Astrocyte (in vitro differentiated cells and primary cell): ENCODE measurements around the gene STK32A. TPM values are rescaled to one million over a fixed set of nuclear protein-coding genes. Genes with fewer than 3 reads are reported as not detected.

ENCODE experiments used
- DNase-seq: peaks from one replicate; pipeline ENCODE4 v3.0.0-alpha.2; 2010; ENCODE audit warnings: low read depth
- FAIRE-seq: peaks from 2 replicates; lab custom pipeline; 2011; peaks lifted over from hg19 to GRCh38; lab: Jason Lieb, UNC
- H2AFZ ChIP-seq: 2 replicates; pipeline ENCODE4 v1.6.0; 2012; ENCODE audit warnings: low read depth, low read length, inconsistent platforms
- H3K27ac ChIP-seq: 2 replicates; pipeline ENCODE4 v1.5.1; 2011; ENCODE audit warnings: low read depth, low read length, inconsistent platforms
- H3K27me3 ChIP-seq: 2 replicates; pipeline ENCODE4 v1.6.0; 2011; ENCODE audit warnings: low read length, inconsistent platforms; ENCODE audit not compliant: insufficient read depth
- H3K36me3 ChIP-seq: 2 replicates; pipeline ENCODE4 v1.5.1; 2011; ENCODE audit warnings: low read length, inconsistent platforms; ENCODE audit not compliant: insufficient read depth
- H3K4me1 ChIP-seq: 2 replicates; pipeline ENCODE4 v1.5.1; 2011; ENCODE audit warnings: low read length, inconsistent platforms; ENCODE audit not compliant: insufficient read depth
- H3K4me2 ChIP-seq: 2 replicates; pipeline ENCODE4 v1.6.0; 2012; ENCODE audit warnings: low read length, inconsistent platforms
- H3K4me3 ChIP-seq: 2 replicates; pipeline ENCODE4 v1.5.1; 2011; ENCODE audit warnings: low read depth, mild to moderate bottlenecking, low read length, inconsistent platforms; ENCODE audit not compliant: insufficient read depth
- H3K79me2 ChIP-seq: 2 replicates; pipeline ENCODE4 v1.6.0; 2012; ENCODE audit warnings: mild to moderate bottlenecking, low read length, inconsistent platforms; ENCODE audit not compliant: insufficient read depth
- H3K9ac ChIP-seq: 2 replicates; pipeline ENCODE4 v1.6.0; 2012; ENCODE audit warnings: mild to moderate bottlenecking, low read length, inconsistent platforms
- H3K9me3 ChIP-seq: 2 replicates; pipeline ENCODE4 v1.5.1; 2012; ENCODE audit warnings: low read depth, mild to moderate bottlenecking, low read length, inconsistent platforms; ENCODE audit not compliant: insufficient read depth
- H4K20me1 ChIP-seq: 2 replicates; pipeline ENCODE4 v1.6.0; 2012; ENCODE audit warnings: low read length, inconsistent platforms; ENCODE audit not compliant: insufficient read depth
- H3K27ac Mint-ChIP-seq: one replicate; pipeline ENCODE4 v1.8.0; 2021; ENCODE audit warnings: mild to moderate bottlenecking, mixed read lengths; ENCODE audit not compliant: unreplicated experiment
- H3K27me3 Mint-ChIP-seq: one replicate; pipeline ENCODE4 v1.8.0; 2021; ENCODE audit warnings: low read depth, mixed read lengths; ENCODE audit not compliant: unreplicated experiment
- H3K36me3 Mint-ChIP-seq: one replicate; pipeline ENCODE4 v1.8.0; 2021; ENCODE audit warnings: low read depth, mixed read lengths; ENCODE audit not compliant: unreplicated experiment
- H3K4me1 Mint-ChIP-seq: one replicate; pipeline ENCODE4 v1.8.0; 2021; ENCODE audit warnings: low read depth, mixed read lengths; ENCODE audit not compliant: unreplicated experiment
- H3K4me3 Mint-ChIP-seq: one replicate; pipeline ENCODE4 v1.8.0; 2021; ENCODE audit warnings: mild to moderate bottlenecking, moderate library complexity, mixed read lengths; ENCODE audit not compliant: unreplicated experiment
- H3K9me3 Mint-ChIP-seq: one replicate; pipeline ENCODE4 v1.8.0; 2021; ENCODE audit warnings: mild to moderate bottlenecking, mixed read lengths; ENCODE audit not compliant: unreplicated experiment
- EZH2 ChIP-seq: IDR thresholded peaks from 2 replicates; pipeline ENCODE4 v1.6.1; 2012; ENCODE audit warnings: mild to moderate bottlenecking, low read length, inconsistent platforms; ENCODE audit not compliant: insufficient read depth
- total RNA-seq: library from RNA; stranded (reverse); gene quantifications from 2 replicates; pipeline ENCODE4 v1.2.1, GENCODE V29; 2021
- TF ChIP-seq, protein P1 (sequence below): IDR thresholded peaks from 2 replicates; pipeline ENCODE4 v1.5.1; 2011; ENCODE audit warnings: low read depth, mild to moderate bottlenecking, inconsistent platforms, low read length, moderate library complexity; ENCODE audit not compliant: insufficient read depth

Gene STK32A
- total RNA-seq, 1 donor from 2014 or later: 0.25 TPM

DNA sequence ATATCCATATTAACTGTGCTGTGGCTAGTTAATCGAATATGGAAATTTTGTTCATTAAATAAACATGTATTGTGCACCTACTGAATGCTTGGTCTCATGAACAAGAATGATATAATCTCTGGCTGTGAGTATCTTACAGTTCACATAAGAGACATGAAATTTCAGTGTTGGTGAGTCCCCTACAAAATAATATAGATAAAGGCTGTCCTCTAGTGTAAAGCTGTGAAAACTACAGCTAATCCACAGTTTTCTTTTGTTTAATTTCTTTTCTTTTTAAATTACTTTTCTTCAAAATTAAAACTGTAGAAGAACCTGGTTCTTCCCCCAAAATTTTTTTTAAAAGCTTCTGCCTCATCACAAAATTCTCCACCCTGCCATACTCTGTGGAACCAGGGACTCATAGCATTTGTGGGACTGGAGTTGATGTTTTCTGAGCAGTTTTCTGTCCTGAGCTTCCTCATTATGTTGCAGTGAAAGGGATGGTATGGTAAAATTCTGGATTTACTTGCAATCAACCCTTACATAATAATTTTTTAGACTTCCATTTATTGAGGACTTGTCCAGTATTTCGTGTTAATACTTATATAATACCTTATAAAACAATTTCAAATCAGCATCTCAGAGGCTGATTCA, 135.0 kb downstream of the STK32A start:
- H3K4me2 ChIP-seq: peak overlapping the region; percentile 30
- H3K27me3 ChIP-seq: no peaks in the 10 kb centered on the region
- H3K79me2 ChIP-seq: no peaks in the 10 kb centered on the region
- no peak for FAIRE-seq
- no peak overlapping the region for H3K27ac Mint-ChIP-seq
- H3K27me3 Mint-ChIP-seq: peaks cover 3% of the 10 kb centered on the region
- no peaks in the 10 kb centered on the region for H3K4me1 Mint-ChIP-seq
- H4K20me1 ChIP-seq: no peaks in the 10 kb centered on the region
- H3K36me3 ChIP-seq: no peaks in the 10 kb centered on the region
- no peaks in the 10 kb centered on the region for H3K9me3 ChIP-seq
- no peak overlapping the region for H3K27ac ChIP-seq
- no peak overlapping the region for H3K9ac ChIP-seq
- TF ChIP-seq, protein P1, sequence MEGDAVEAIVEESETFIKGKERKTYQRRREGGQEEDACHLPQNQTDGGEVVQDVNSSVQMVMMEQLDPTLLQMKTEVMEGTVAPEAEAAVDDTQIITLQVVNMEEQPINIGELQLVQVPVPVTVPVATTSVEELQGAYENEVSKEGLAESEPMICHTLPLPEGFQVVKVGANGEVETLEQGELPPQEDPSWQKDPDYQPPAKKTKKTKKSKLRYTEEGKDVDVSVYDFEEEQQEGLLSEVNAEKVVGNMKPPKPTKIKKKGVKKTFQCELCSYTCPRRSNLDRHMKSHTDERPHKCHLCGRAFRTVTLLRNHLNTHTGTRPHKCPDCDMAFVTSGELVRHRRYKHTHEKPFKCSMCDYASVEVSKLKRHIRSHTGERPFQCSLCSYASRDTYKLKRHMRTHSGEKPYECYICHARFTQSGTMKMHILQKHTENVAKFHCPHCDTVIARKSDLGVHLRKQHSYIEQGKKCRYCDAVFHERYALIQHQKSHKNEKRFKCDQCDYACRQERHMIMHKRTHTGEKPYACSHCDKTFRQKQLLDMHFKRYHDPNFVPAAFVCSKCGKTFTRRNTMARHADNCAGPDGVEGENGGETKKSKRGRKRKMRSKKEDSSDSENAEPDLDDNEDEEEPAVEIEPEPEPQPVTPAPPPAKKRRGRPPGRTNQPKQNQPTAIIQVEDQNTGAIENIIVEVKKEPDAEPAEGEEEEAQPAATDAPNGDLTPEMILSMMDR: peak; percentile 65
- no peak for TF ChIP-seq EZH2
- no peak overlapping the region for H3K4me3 Mint-ChIP-seq
- H3K9me3 Mint-ChIP-seq: peaks cover 5% of the 10 kb centered on the region
- H3K4me3 ChIP-seq: no peak overlapping the region
- H3K36me3 Mint-ChIP-seq: no peaks in the 10 kb centered on the region
- H2AFZ ChIP-seq: no peak overlapping the region
- peaks cover 9% of the 10 kb centered on the region for H3K4me1 ChIP-seq
- peak; percentile 38 for DNase-seq

DNA sequence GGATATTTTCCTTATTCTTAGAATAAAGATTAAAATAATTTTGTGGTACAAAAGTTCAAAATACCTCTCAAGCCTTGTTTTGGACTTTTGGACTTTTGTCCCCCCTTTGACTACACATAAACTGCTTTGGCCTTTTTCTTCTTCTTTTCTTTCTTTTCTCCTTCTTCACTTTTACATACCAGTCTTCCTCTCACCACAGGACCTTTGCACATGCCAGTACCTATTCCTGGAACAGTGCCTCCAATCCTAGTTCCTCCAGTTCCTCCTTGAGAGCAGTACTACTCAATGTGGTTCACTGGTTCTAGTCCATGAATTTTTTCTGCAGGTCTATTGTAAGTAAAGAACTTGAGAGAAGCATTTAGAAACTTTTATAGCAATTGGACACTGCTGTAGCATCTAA, 136.5 kb downstream of the STK32A start:
- Histone ChIP-seq H3K9ac (no peak overlapping the region), H4K20me1 (no peaks in the 10 kb centered on the region), H3K4me3 (no peak overlapping the region), H3K36me3 (no peaks in the 10 kb centered on the region), H3K27ac (no peak overlapping the region), H3K4me1 (peaks cover 9% of the 10 kb centered on the region), H3K79me2 (no peaks in the 10 kb centered on the region), H3K4me2 (no peak overlapping the region), H3K9me3 (no peaks in the 10 kb centered on the region), H3K27me3 (no peaks in the 10 kb centered on the region), H2AFZ (no peak overlapping the region)
- no peaks in the 10 kb centered on the region for H3K27me3 Mint-ChIP-seq
- no peaks in the 10 kb centered on the region for H3K36me3 Mint-ChIP-seq
- no peak for TF ChIP-seq EZH2
- DNase-seq (no peak), FAIRE-seq (no peak)
- H3K27ac Mint-ChIP-seq: no peak overlapping the region
- H3K9me3 Mint-ChIP-seq: no peaks in the 10 kb centered on the region
- H3K4me3 Mint-ChIP-seq: no peak overlapping the region
- no peaks in the 10 kb centered on the region for H3K4me1 Mint-ChIP-seq

DNA sequence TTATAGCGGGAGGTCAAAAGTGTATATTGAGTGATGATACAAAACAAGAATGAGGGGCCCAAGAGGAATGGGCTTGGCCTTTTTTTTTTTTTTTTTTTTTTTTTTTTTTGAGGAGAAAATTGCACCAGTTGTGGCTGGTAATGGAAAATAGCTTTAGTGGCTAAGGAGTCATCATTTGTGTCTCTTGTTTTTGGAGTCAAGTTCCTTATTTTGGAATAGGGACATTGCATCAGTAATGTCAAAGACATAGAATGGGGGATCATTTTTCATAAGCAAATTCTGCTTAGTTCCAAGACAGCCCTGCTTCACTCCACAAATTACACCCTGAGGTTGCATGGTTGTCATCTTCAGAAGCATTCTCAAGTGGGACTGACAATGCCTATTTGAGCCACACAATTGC, 137.4 kb downstream of the STK32A start:
- no peaks in the 10 kb centered on the region for H4K20me1 ChIP-seq
- H3K27ac Mint-ChIP-seq: no peak overlapping the region
- H3K4me1 Mint-ChIP-seq: no peaks in the 10 kb centered on the region
- H3K27ac ChIP-seq: no peak overlapping the region
- H3K4me3 Mint-ChIP-seq: no peak overlapping the region
- H3K4me1 ChIP-seq: peaks cover 9% of the 10 kb centered on the region
- H3K9ac ChIP-seq: no peak overlapping the region
- no peak overlapping the region for H3K4me2 ChIP-seq
- H3K36me3 ChIP-seq: no peaks in the 10 kb centered on the region
- no peaks in the 10 kb centered on the region for H3K27me3 Mint-ChIP-seq
- no peak overlapping the region for H2AFZ ChIP-seq
- FAIRE-seq (no peak), DNase-seq (no peak)
- no peaks in the 10 kb centered on the region for H3K27me3 ChIP-seq
- no peaks in the 10 kb centered on the region for H3K79me2 ChIP-seq
- H3K4me3 ChIP-seq: no peak overlapping the region
- H3K9me3 Mint-ChIP-seq: no peaks in the 10 kb centered on the region
- no peaks in the 10 kb centered on the region for H3K9me3 ChIP-seq
- TF ChIP-seq EZH2: no peak
- TF ChIP-seq, protein P1: no peak
- no peaks in the 10 kb centered on the region for H3K36me3 Mint-ChIP-seq
